Stimulated activated CD4-positive, alpha-beta T cell treated with anti-CD3 and anti-CD28 coated beads, Interleukin-12 subunit alpha, Interleukin-12 subunit beta, amount 100 ng/mL, for 4 hours (primary cell): ENCODE data around the gene WDR5.
"Not testable (repeated sequence)": the region's sequence is repeated elsewhere in the genome, so short reads cannot be mapped to it uniquely, and the experiment has no call there.

ENCODE experiments used
- DNase-seq: peaks from one replicate; pipeline ENCODE4 v3.0.0-alpha.2; 2020

Gene WDR5

GRCh38 chr9:134135343-134136117, at the start of gene WDR5:
TSS of gene WDR5 (plus strand) at chr9:134136082. CDS start at chr9:134139878, 3,796 bp downstream.
- peak; percentile 92 for DNase-seq

- DNase-seq: no peak
Measured at GRCh38 chr9:134088063-134088725, 47.7 kb upstream of the WDR5 start.

GRCh38 chr9:134089972-134090371, 45.9 kb upstream of the WDR5 start:
- no peak for DNase-seq

- DNase-seq: peak; percentile 38
Measured at GRCh38 chr9:134099123-134099761, 36.6 kb upstream of the WDR5 start.

- DNase-seq: no peak
Measured at GRCh38 chr9:134100040-134100439, 35.8 kb upstream of the WDR5 start.

- DNase-seq: not testable (repeated sequence)
Measured at GRCh38 chr9:134101133-134101532, 34.7 kb upstream of the WDR5 start.

GRCh38 chr9:134101623-134102149, 34.2 kb upstream of the WDR5 start:
- DNase-seq: no peak

GRCh38 chr9:134103391-134103998, 32.4 kb upstream of the WDR5 start:
- DNase-seq: no peak

- no peak for DNase-seq
Measured at GRCh38 chr9:134111064-134111463, 24.8 kb upstream of the WDR5 start.

GRCh38 chr9:134112561-134112960, 23.3 kb upstream of the WDR5 start:
- no peak for DNase-seq

GRCh38 chr9:134118972-134119371, 16.9 kb upstream of the WDR5 start:
- not testable (repeated sequence) for DNase-seq

- DNase-seq: no peak
Measured at GRCh38 chr9:134123764-134124128, 12.1 kb upstream of the WDR5 start.

GRCh38 chr9:134125413-134126095, 10.3 kb upstream of the WDR5 start:
- DNase-seq: no peak

- DNase-seq: no peak
Measured at GRCh38 chr9:134126373-134126772, 9.5 kb upstream of the WDR5 start.

- DNase-seq: no peak
Measured at GRCh38 chr9:134127065-134127580, 8.8 kb upstream of the WDR5 start.

GRCh38 chr9:134127616-134128015, 8.3 kb upstream of the WDR5 start:
- no peak for DNase-seq

GRCh38 chr9:134128727-134129679, 6.9 kb upstream of the WDR5 start:
- DNase-seq: no peak

- DNase-seq: no peak
Measured at GRCh38 chr9:134130503-134131375, 5.1 kb upstream of the WDR5 start.

- no peak for DNase-seq
Measured at GRCh38 chr9:134131471-134132207, 4.2 kb upstream of the WDR5 start.
